H9 (cell line): Measurements from ENCODE around the gene ZNF423. TPM values are rescaled to one million over a fixed set of nuclear protein-coding genes. Genes with fewer than 3 reads are reported as not detected.

ENCODE experiments used
- DNase-seq: peaks from one replicate; pipeline ENCODE4 v3.0.0-alpha.2; 2017
- H2AFZ ChIP-seq: one replicate; pipeline ENCODE4 v1.6.1; 2013; ENCODE audit warnings: mild to moderate bottlenecking, low read length, control low read depth, moderate library complexity
- H2AK5ac ChIP-seq: 2 replicates; pipeline ENCODE4 v1.6.1; 2013; ENCODE audit warnings: low read length, control low read depth, mixed read lengths; ENCODE audit not compliant: insufficient read length
- H2BK120ac ChIP-seq: one replicate; pipeline ENCODE4 v1.6.1; 2013; ENCODE audit warnings: low read depth, mild to moderate bottlenecking, low read length, control low read depth, inconsistent platforms; ENCODE audit not compliant: poor library complexity, severe bottlenecking
- H2BK12ac ChIP-seq: 2 replicates; pipeline ENCODE4 v1.6.1; 2013; ENCODE audit warnings: low read length, control low read depth, mixed read lengths, low read depth; ENCODE audit not compliant: insufficient read length
- H2BK15ac ChIP-seq: 2 replicates; pipeline ENCODE4 v1.6.1; 2013; ENCODE audit warnings: low read depth, low read length, control low read depth
- H2BK20ac ChIP-seq: one replicate; pipeline ENCODE4 v1.6.1; 2013; ENCODE audit warnings: low read depth, mild to moderate bottlenecking, low read length, control low read depth, inconsistent platforms; ENCODE audit not compliant: poor library complexity, severe bottlenecking
- H2BK5ac ChIP-seq: 2 replicates; pipeline ENCODE4 v1.6.1; 2013; ENCODE audit warnings: low read length, control low read depth, mixed read lengths; ENCODE audit not compliant: insufficient read length
- H3K14ac ChIP-seq: 2 replicates; pipeline ENCODE4 v1.6.1; 2013; ENCODE audit warnings: low read length, control low read depth; ENCODE audit not compliant: insufficient read depth
- H3K18ac ChIP-seq: 2 replicates; pipeline ENCODE4 v1.6.1; 2013; ENCODE audit warnings: low read depth, mild to moderate bottlenecking, mixed read lengths, low read length, control low read depth; ENCODE audit not compliant: insufficient read length
- H3K23ac ChIP-seq: 2 replicates; pipeline ENCODE4 v1.6.1; 2013; ENCODE audit warnings: low read length, control low read depth, mixed read lengths, low read depth; ENCODE audit not compliant: insufficient read length
- H3K23me2 ChIP-seq: 2 replicates; pipeline ENCODE4 v1.6.1; 2013; ENCODE audit warnings: low read depth, mild to moderate bottlenecking, mixed read lengths, low read length, control low read depth; ENCODE audit not compliant: insufficient read length, poor library complexity, severe bottlenecking
- H3K27ac ChIP-seq: 2 replicates; pipeline ENCODE4 v1.5.1; 2013; ENCODE audit warnings: low read length, control low read depth, mixed read lengths, low read depth; ENCODE audit not compliant: insufficient read length
- H3K27me3 ChIP-seq: 2 replicates; pipeline ENCODE4 v1.6.1; 2013; ENCODE audit warnings: low read length, control low read depth, inconsistent platforms; ENCODE audit not compliant: insufficient read depth
- H3K4ac ChIP-seq: 2 replicates; pipeline ENCODE4 v1.6.1; 2013; ENCODE audit warnings: low read depth, mild to moderate bottlenecking, control low read depth, inconsistent platforms, low read length, moderate library complexity
- H3K4me1 ChIP-seq: 2 replicates; pipeline ENCODE4 v1.6.1; 2013; ENCODE audit warnings: low read length, control low read depth, inconsistent platforms; ENCODE audit not compliant: insufficient read depth
- H3K4me2 ChIP-seq: 2 replicates; pipeline ENCODE4 v1.6.1; 2013; ENCODE audit warnings: low read length, control low read depth, mixed read lengths; ENCODE audit not compliant: insufficient read length, insufficient read depth
- H3K56ac ChIP-seq: 2 replicates; pipeline ENCODE4 v1.6.1; 2013; ENCODE audit warnings: low read depth, mild to moderate bottlenecking, mixed read lengths, low read length, control low read depth; ENCODE audit not compliant: insufficient read length
- H3K79me1 ChIP-seq: 2 replicates; pipeline ENCODE4 v1.6.1; 2013; ENCODE audit warnings: low read depth, mild to moderate bottlenecking, moderate library complexity, low read length, control low read depth, inconsistent platforms; ENCODE audit not compliant: insufficient read depth, poor library complexity, severe bottlenecking
- H3K79me2 ChIP-seq: 2 replicates; pipeline ENCODE4 v1.6.1; 2013; ENCODE audit warnings: low read length, control low read depth, inconsistent platforms; ENCODE audit not compliant: insufficient read depth
- H3K9ac ChIP-seq: 2 replicates; pipeline ENCODE4 v1.6.1; 2013; ENCODE audit warnings: low read length, control low read depth, mixed read lengths; ENCODE audit not compliant: insufficient read length; ENCODE audit errors: extremely low read depth
- H3K9me3 ChIP-seq: one replicate; pipeline ENCODE4 v1.6.1; 2013; ENCODE audit warnings: low read depth, low read length, inconsistent platforms; ENCODE audit not compliant: control insufficient read depth
- H3T11ph ChIP-seq: one replicate; pipeline ENCODE4 v1.6.1; 2013; ENCODE audit warnings: mild to moderate bottlenecking, low read length, control low read depth, inconsistent platforms
- H4K20me1 ChIP-seq: one replicate; pipeline ENCODE4 v1.6.1; 2013; ENCODE audit not compliant: control insufficient read depth, insufficient read length, insufficient read depth
- H4K5ac ChIP-seq: 2 replicates; pipeline ENCODE4 v1.6.1; 2013; ENCODE audit warnings: low read depth, mild to moderate bottlenecking, mixed read lengths, low read length, control low read depth; ENCODE audit not compliant: insufficient read length
- H4K8ac ChIP-seq: replicated peaks from 2 replicates; pipeline ENCODE4 v1.6.1; 2013; ENCODE audit warnings: low read length, control low read depth, mixed read lengths, low read depth; ENCODE audit not compliant: insufficient read length
- H4K91ac ChIP-seq: 2 replicates; pipeline ENCODE4 v1.6.1; 2013; ENCODE audit warnings: low read depth, mild to moderate bottlenecking, moderate library complexity, mixed read lengths, low read length, control low read depth; ENCODE audit not compliant: insufficient read length
- H3K27ac Mint-ChIP-seq, 3 experiments: 2 replicates in 2 of 3; 3 replicates in 1 of 3; pipeline ENCODE4 v1.8.0; 2020 to 2021; ENCODE audit warnings: mixed read lengths in 3 of 3, mild to moderate bottlenecking in 1 of 3, moderate library complexity in 1 of 3
- H3K27me3 Mint-ChIP-seq: 2 replicates; pipeline ENCODE4 v1.8.0; 2021; ENCODE audit warnings: low read depth, mild to moderate bottlenecking, moderate library complexity, mixed read lengths
- H3K36me3 Mint-ChIP-seq, 3 experiments: 2 replicates in 2 of 3; 3 replicates in 1 of 3; pipeline ENCODE4 v1.8.0; 2020 to 2021; ENCODE audit warnings: low read depth in 3 of 3, mixed read lengths in 3 of 3; ENCODE audit not compliant: insufficient read depth in 1 of 3
- H3K4me1 Mint-ChIP-seq, 2 experiments: 2 replicates each; pipeline ENCODE4 v1.8.0; 2020; ENCODE audit warnings: mixed read lengths in 2 of 2
- H3K4me3 Mint-ChIP-seq, 2 experiments: 2 replicates in 1 of 2; 3 replicates in 1 of 2; pipeline ENCODE4 v1.8.0; 2020 to 2021; ENCODE audit warnings: mild to moderate bottlenecking in 2 of 2, mixed read lengths in 2 of 2, moderate library complexity in 1 of 2
- H3K9me3 Mint-ChIP-seq, 2 experiments: 2 replicates in 1 of 2; 3 replicates in 1 of 2; pipeline ENCODE4 v1.8.0; 2020; ENCODE audit warnings: mild to moderate bottlenecking in 2 of 2, mixed read lengths in 2 of 2, moderate library complexity in 1 of 2
- CTCF ChIP-seq: fragments of 200-600 bp; sonication (generic); conservative IDR thresholded peaks from 3 replicates; pipeline ENCODE4 v1.8.0; 2021; ENCODE audit warnings: antibody characterized with exemption, mild to moderate bottlenecking
- WGBS: extraction: QIAGEN DNeasy Blood & Tissue Kit; methylation state at CpG from one replicate; pipeline ENCODE4 v1.1.7; 2013; ENCODE audit warnings: missing lambda C conversion rate, low lambda C conversion rate, mixed read lengths; ENCODE audit not compliant: insufficient read length; ENCODE audit errors: extremely low coverage; 5-methylcytosine and 5-hydroxymethylcytosine counted together
- total RNA-seq: library from RNA; stranded (reverse); gene quantifications from 2 replicates; pipeline ENCODE4 v1.2.1, GENCODE V29; 2021

Gene ZNF423
- total RNA-seq, 1 experiment from 2014 or later, result 51.5 TPM

DNA sequence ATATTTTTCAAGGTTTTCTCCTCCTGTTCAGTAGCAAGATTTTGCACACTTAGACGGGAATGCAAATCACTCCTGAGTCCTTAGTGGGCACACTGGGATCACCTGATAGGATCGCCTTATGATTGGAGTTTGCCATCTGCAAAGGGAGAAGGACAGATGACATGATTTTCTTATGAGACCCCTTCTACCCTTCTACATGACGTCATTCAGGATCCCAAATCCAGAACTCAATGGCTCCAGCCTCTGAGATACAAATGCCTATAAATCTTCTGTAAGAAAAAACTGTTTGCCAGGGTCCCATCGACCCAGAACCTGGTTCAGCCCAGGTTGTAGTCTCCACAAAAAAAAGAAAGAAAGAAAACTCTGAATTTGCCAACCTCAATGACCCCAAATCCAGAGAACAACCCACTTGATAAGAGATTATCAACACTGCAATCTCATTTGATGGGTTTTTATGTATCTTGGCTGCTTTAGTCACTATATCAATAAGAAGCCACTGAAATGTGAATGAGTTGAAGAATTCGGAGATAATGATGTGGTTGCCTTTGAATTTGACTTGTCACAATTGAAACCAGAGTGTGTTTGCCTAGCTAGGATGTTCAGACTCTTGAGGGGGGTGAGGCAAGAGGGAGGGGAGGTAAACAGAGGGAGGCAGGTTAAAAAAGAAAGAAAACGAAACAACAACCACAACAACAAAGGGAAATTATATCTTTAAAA lies 6.7 kb downstream of the ZNF423 start:
- no peaks in the 10 kb centered on the region for H3K27me3 Mint-ChIP-seq
- H3K56ac ChIP-seq, result no peak overlapping the region
- H3K4me2 ChIP-seq, result no peak overlapping the region
- H2BK5ac ChIP-seq, result no peak overlapping the region
- H3T11ph ChIP-seq, result no peak overlapping the region
- WGBS, result no CpG with 5 or more reads among the region's 6 CpGs
- H3K4ac ChIP-seq, result no peak overlapping the region
- no peak overlapping the region for H2AFZ ChIP-seq
- H3K27ac Mint-ChIP-seq, result no peak overlapping the region
- no peak overlapping the region for H2AK5ac ChIP-seq
- no peak overlapping the region for H3K23ac ChIP-seq
- H2BK15ac ChIP-seq, result no peak overlapping the region
- no peak overlapping the region for H2BK120ac ChIP-seq
- H3K79me1 ChIP-seq, result peaks cover 10% of the 10 kb centered on the region
- H4K8ac ChIP-seq, result no peak overlapping the region
- H4K5ac ChIP-seq, result no peak overlapping the region
- H3K9me3 Mint-ChIP-seq, result no peaks in the 10 kb centered on the region
- peaks cover 4% of the 10 kb centered on the region for H3K23me2 ChIP-seq
- TF ChIP-seq CTCF, result no peak
- no peaks in the 10 kb centered on the region for H3K9me3 ChIP-seq
- H4K20me1 ChIP-seq, result no peaks in the 10 kb centered on the region
- H3K4me3 Mint-ChIP-seq, result no peak overlapping the region; a peak in 1 of 5 replicates
- H3K14ac ChIP-seq, result no peak overlapping the region
- peaks cover 85 to 90% of the 10 kb centered on the region in 2 experiments for H3K4me1 Mint-ChIP-seq
- no peak overlapping the region for H3K18ac ChIP-seq
- peaks cover 0 to 24% (median 0%) of the 10 kb centered on the region in 3 experiments; a peak in 2 of 7 replicates for H3K36me3 Mint-ChIP-seq
- no peak overlapping the region for H3K9ac ChIP-seq
- no peaks in the 10 kb centered on the region for H3K27me3 ChIP-seq
- H2BK20ac ChIP-seq, result no peak overlapping the region
- no peak overlapping the region for H4K91ac ChIP-seq
- H3K27ac ChIP-seq, result no peak overlapping the region
- H2BK12ac ChIP-seq, result no peak overlapping the region
- peaks cover 9% of the 10 kb centered on the region; the same call in 1 of the 2 replicates for H3K4me1 ChIP-seq
- DNase-seq, result no peak
- peaks cover 45% of the 10 kb centered on the region; the same call in 1 of the 2 replicates for H3K79me2 ChIP-seq
